ENCODE data around the gene LRBA. TPM values are rescaled to one million over a fixed set of nuclear protein-coding genes. Genes with fewer than 3 reads are reported as not detected.

The LRBA gene
- total RNA-seq, 1 experiment from 2014 or later: 69.1 TPM

DNA sequence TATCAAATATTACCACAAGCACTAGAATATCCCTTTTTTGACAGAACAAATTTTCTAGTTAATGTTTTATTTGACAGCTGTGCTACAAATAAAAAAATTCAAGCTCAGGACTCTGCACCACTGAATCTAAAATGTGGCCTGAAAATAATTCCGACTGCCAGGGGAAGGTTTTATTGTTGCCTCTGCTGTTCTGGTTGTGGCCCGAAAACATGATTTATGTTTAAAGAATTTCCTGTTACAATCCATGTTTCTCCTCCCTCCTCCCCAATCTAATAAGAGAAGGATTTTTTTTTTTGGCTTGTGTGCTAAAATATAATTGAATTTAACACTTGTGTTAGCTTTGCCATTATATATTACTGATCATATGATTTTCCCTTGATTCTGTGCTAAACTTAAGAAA is 709.1 kb downstream of the LRBA start:
- Mint-ChIP-seq H3K36me3 (no peaks in the 10 kb centered on the region), H3K9me3 (no peaks in the 10 kb centered on the region), H3K4me3 (no peak overlapping the region), H3K27me3 (ENCODE audit: low read depth) (no peaks in the 10 kb centered on the region), H3K4me1 (peaks cover 6% of the 10 kb centered on the region), H3K27ac (no peak overlapping the region)
- POLR2A ChIA-PET: no interaction called here
- DNase-seq (ENCODE audit: low spot score) (no peak), ATAC-seq (no peak)
- CTCF ChIA-PET: no interaction called here
- TF ChIP-seq, protein P1, sequence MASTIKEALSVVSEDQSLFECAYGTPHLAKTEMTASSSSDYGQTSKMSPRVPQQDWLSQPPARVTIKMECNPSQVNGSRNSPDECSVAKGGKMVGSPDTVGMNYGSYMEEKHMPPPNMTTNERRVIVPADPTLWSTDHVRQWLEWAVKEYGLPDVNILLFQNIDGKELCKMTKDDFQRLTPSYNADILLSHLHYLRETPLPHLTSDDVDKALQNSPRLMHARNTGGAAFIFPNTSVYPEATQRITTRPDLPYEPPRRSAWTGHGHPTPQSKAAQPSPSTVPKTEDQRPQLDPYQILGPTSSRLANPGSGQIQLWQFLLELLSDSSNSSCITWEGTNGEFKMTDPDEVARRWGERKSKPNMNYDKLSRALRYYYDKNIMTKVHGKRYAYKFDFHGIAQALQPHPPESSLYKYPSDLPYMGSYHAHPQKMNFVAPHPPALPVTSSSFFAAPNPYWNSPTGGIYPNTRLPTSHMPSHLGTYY (CRISPR knock-in tag; IDR thresholded peaks at IDR 0.05): no peak
- TF ChIP-seq OVOL2 (CRISPR knock-in tag; IDR thresholded peaks at IDR 0.05; ENCODE audit: borderline replicate concordance): no peak
- no peak for TF ChIP-seq FOXK1 (CRISPR knock-in tag; IDR thresholded peaks at IDR 0.05)
- TF ChIP-seq, protein P2, sequence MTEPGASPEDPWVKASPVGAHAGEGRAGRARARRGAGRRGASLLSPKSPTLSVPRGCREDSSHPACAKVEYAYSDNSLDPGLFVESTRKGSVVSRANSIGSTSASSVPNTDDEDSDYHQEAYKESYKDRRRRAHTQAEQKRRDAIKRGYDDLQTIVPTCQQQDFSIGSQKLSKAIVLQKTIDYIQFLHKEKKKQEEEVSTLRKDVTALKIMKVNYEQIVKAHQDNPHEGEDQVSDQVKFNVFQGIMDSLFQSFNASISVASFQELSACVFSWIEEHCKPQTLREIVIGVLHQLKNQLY (CRISPR knock-in tag; IDR thresholded peaks at IDR 0.05): no peak

DNA sequence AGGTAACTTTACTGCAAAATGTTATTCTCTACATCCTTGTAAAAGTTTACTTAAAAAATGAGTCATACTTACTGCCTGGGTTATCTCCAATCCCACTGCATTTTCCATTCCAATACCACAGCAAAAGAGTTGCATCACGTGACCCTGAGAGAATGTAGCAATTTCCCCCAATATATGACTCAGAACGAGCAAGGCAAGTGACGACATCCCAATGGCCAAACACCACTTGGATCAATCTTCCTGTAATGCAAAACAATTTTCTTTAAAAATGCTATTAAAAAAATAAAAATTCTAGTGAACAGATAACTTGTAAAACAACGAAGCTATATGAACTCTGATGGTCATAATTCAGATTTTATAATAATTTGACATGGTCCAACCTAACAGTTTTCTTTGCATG is 712.5 kb downstream of the LRBA start:
- POLR2A ChIA-PET: no interaction called here
- Mint-ChIP-seq H3K27ac (no peak overlapping the region), H3K4me1 (peaks cover 6% of the 10 kb centered on the region), H3K4me3 (no peak overlapping the region), H3K36me3 (no peaks in the 10 kb centered on the region), H3K27me3 (ENCODE audit: low read depth) (no peaks in the 10 kb centered on the region), H3K9me3 (no peaks in the 10 kb centered on the region)
- CTCF ChIA-PET: no interaction called here
- ATAC-seq (no peak), DNase-seq (ENCODE audit: low spot score) (no peak)
- TF ChIP-seq FOXK1 (CRISPR knock-in tag; IDR thresholded peaks at IDR 0.05): no peak
- TF ChIP-seq, protein P3, sequence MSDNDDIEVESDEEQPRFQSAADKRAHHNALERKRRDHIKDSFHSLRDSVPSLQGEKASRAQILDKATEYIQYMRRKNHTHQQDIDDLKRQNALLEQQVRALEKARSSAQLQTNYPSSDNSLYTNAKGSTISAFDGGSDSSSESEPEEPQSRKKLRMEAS (CRISPR knock-in tag; IDR thresholded peaks at IDR 0.05): no peak
- TF ChIP-seq TEAD4 (CRISPR knock-in tag; IDR thresholded peaks at IDR 0.05): no peak
- TF ChIP-seq, protein P2 (CRISPR knock-in tag; IDR thresholded peaks at IDR 0.05): no peak
- TF ChIP-seq GABPB1 (CRISPR knock-in tag; IDR thresholded peaks at IDR 0.05): peak; percentile 84
- no peak for TF ChIP-seq HMGA2 (CRISPR knock-in tag; IDR thresholded peaks at IDR 0.05)

DNA sequence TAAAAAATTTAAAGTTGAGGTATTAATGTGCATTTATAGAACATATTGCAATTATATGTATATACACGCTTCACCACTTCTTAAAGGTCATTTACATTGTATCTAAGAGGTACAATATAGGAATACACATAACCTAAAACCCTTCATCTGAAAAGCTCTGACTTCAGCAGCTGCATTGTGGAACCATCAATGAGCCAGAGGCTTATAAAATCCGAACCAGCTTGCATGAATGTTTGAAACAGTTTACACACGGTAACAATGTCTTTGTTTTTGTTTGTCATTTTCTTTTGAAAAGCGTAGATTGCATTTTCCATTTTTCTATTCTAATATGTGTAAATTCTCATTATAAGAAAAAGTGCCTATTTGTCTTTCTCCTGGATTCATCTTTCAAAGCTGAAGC is 715.3 kb downstream of the LRBA start:
- CTCF ChIA-PET: interaction anchor here (1.4 kb wide), 1 partner anchor 567 kb away, joined by 6 read pairs; no protein-coding TSS in a partner anchor
- H3K27me3 Mint-ChIP-seq (ENCODE audit: low read depth): no peaks in the 10 kb centered on the region
- H3K4me3 Mint-ChIP-seq: no peak overlapping the region
- no peaks in the 10 kb centered on the region for H3K9me3 Mint-ChIP-seq
- H3K4me1 Mint-ChIP-seq: peaks cover 2% of the 10 kb centered on the region
- POLR2A ChIA-PET: no interaction called here
- DNase-seq (ENCODE audit: low spot score): no peak
- no peak overlapping the region for H3K27ac Mint-ChIP-seq
- no peak for ATAC-seq
- H3K36me3 Mint-ChIP-seq: no peaks in the 10 kb centered on the region
- TF ChIP-seq, protein P4, sequence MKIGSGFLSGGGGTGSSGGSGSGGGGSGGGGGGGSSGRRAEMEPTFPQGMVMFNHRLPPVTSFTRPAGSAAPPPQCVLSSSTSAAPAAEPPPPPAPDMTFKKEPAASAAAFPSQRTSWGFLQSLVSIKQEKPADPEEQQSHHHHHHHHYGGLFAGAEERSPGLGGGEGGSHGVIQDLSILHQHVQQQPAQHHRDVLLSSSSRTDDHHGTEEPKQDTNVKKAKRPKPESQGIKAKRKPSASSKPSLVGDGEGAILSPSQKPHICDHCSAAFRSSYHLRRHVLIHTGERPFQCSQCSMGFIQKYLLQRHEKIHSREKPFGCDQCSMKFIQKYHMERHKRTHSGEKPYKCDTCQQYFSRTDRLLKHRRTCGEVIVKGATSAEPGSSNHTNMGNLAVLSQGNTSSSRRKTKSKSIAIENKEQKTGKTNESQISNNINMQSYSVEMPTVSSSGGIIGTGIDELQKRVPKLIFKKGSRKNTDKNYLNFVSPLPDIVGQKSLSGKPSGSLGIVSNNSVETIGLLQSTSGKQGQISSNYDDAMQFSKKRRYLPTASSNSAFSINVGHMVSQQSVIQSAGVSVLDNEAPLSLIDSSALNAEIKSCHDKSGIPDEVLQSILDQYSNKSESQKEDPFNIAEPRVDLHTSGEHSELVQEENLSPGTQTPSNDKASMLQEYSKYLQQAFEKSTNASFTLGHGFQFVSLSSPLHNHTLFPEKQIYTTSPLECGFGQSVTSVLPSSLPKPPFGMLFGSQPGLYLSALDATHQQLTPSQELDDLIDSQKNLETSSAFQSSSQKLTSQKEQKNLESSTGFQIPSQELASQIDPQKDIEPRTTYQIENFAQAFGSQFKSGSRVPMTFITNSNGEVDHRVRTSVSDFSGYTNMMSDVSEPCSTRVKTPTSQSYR (CRISPR knock-in tag; IDR thresholded peaks at IDR 0.05): no peak
- TF ChIP-seq, protein P5, sequence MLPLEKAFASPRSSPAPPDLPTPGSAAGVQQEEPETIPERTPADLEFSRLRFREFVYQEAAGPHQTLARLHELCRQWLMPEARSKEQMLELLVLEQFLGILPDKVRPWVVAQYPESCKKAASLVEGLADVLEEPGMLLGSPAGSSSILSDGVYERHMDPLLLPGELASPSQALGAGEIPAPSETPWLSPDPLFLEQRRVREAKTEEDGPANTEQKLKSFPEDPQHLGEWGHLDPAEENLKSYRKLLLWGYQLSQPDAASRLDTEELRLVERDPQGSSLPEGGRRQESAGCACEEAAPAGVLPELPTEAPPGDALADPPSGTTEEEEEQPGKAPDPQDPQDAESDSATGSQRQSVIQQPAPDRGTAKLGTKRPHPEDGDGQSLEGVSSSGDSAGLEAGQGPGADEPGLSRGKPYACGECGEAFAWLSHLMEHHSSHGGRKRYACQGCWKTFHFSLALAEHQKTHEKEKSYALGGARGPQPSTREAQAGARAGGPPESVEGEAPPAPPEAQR (CRISPR knock-in tag; IDR thresholded peaks at IDR 0.05): no peak
- TF ChIP-seq NFE2L1 (CRISPR knock-in tag; IDR thresholded peaks at IDR 0.05) (no peak), HMGA2 (CRISPR knock-in tag; IDR thresholded peaks at IDR 0.05) (no peak), SP1 (CRISPR knock-in tag; conservative IDR thresholded peaks at IDR 0.05) (no peak), FOXP1 (CRISPR knock-in tag; IDR thresholded peaks at IDR 0.05; ENCODE audit: borderline replicate concordance) (no peak), OVOL2 (CRISPR knock-in tag; IDR thresholded peaks at IDR 0.05; ENCODE audit: borderline replicate concordance) (no peak), CREM (CRISPR knock-in tag; IDR thresholded peaks at IDR 0.05) (no peak)
- TF ChIP-seq, protein P6, sequence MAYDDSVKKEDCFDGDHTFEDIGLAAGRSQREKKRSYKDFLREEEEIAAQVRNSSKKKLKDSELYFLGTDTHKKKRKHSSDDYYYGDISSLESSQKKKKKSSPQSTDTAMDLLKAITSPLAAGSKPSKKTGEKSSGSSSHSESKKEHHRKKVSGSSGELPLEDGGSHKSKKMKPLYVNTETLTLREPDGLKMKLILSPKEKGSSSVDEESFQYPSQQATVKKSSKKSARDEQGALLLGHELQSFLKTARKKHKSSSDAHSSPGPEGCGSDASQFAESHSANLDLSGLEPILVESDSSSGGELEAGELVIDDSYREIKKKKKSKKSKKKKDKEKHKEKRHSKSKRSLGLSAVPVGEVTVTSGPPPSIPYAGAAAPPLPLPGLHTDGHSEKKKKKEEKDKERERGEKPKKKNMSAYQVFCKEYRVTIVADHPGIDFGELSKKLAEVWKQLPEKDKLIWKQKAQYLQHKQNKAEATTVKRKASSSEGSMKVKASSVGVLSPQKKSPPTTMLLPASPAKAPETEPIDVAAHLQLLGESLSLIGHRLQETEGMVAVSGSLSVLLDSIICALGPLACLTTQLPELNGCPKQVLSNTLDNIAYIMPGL (CRISPR knock-in tag; IDR thresholded peaks at IDR 0.05): no peak
- TF ChIP-seq, protein P7, sequence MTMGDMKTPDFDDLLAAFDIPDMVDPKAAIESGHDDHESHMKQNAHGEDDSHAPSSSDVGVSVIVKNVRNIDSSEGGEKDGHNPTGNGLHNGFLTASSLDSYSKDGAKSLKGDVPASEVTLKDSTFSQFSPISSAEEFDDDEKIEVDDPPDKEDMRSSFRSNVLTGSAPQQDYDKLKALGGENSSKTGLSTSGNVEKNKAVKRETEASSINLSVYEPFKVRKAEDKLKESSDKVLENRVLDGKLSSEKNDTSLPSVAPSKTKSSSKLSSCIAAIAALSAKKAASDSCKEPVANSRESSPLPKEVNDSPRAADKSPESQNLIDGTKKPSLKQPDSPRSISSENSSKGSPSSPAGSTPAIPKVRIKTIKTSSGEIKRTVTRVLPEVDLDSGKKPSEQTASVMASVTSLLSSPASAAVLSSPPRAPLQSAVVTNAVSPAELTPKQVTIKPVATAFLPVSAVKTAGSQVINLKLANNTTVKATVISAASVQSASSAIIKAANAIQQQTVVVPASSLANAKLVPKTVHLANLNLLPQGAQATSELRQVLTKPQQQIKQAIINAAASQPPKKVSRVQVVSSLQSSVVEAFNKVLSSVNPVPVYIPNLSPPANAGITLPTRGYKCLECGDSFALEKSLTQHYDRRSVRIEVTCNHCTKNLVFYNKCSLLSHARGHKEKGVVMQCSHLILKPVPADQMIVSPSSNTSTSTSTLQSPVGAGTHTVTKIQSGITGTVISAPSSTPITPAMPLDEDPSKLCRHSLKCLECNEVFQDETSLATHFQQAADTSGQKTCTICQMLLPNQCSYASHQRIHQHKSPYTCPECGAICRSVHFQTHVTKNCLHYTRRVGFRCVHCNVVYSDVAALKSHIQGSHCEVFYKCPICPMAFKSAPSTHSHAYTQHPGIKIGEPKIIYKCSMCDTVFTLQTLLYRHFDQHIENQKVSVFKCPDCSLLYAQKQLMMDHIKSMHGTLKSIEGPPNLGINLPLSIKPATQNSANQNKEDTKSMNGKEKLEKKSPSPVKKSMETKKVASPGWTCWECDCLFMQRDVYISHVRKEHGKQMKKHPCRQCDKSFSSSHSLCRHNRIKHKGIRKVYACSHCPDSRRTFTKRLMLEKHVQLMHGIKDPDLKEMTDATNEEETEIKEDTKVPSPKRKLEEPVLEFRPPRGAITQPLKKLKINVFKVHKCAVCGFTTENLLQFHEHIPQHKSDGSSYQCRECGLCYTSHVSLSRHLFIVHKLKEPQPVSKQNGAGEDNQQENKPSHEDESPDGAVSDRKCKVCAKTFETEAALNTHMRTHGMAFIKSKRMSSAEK (CRISPR knock-in tag; IDR thresholded peaks at IDR 0.05; ENCODE audit: borderline replicate concordance): no peak
- TF ChIP-seq, protein P2 (CRISPR knock-in tag; IDR thresholded peaks at IDR 0.05): no peak
